ENCODE data around the gene CECR2.

DNA sequence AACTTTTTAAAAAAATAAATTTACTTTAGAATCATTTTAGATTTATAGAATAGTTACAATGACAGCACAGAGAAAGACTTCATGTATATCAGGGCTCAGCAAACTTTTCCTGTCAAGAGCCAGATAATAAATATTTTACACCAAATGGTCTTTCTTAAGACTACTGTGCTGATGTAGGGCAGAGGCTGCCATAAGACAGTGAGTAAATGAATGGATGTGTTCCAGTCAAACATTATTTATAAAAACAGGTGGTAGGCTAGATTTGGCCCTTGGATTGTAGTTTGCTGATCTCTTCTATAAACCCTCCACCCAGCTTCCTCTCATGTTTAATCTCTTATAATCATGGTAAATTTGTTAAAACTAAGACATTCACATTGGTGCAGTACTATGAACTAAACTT, 33.0 kb downstream of the CECR2 start:
- TF ChIP-seq CTCF (conservative IDR thresholded peaks at IDR 0.05; ENCODE audit: low read depth, low read length) (no peak), EZH2 (IDR thresholded peaks at IDR 0.05; ENCODE audit: low read length, unreplicated experiment) (no peak)
